ENCODE measurements around the gene NPAS3.

GRCh38 chr14:33450416-33450815 lies 511.7 kb downstream of the NPAS3 start:
- TF ChIP-seq CTCF (IDR thresholded peaks at IDR 0.05) (no peak), POLR2A (IDR thresholded peaks at IDR 0.05) (no peak)
